ENCODE data around the gene TMEM247. TPM values are rescaled to one million over a fixed set of nuclear protein-coding genes. Genes with fewer than 3 reads are reported as not detected.

The TMEM247 gene
- total RNA-seq, 2 experiments from 2014 or later: not detected

GRCh38 chr2:46435796-46436360, 43.5 kb upstream of the TMEM247 start:
- Histone ChIP-seq H3K27me3 (ENCODE audit: control insufficient read depth in 1 of 2, insufficient read depth in 2 of 2, low read length in 2 of 2) (no peaks in the 10 kb centered on the region), H3K4me1 (ENCODE audit: insufficient read depth, low read length) (peaks cover 31% of the 10 kb centered on the region), H3K9me3 (ENCODE audit: control insufficient read depth in 1 of 2, insufficient read depth in 1 of 2, low read length in 2 of 2) (no peaks in the 10 kb centered on the region), H3K4me3 (ENCODE audit: low read length) (no peak overlapping the region), H3K27ac (ENCODE audit: low read depth in 1 of 2, low read length in 2 of 2) (no peak overlapping the region), H3K36me3 (ENCODE audit: insufficient read depth, low read length) (no peaks in the 10 kb centered on the region)
- Mint-ChIP-seq H3K27me3 (no peaks in the 10 kb centered on the region), H3K4me3 (no peak overlapping the region), H3K36me3 (ENCODE audit: low read depth) (no peaks in the 10 kb centered on the region), H3K9me3 (no peaks in the 10 kb centered on the region), H3K27ac (no peak overlapping the region), H3K4me1 (ENCODE audit: low read depth) (peaks cover 58% of the 10 kb centered on the region)
- DNase-seq: no peak
- ATAC-seq (ENCODE audit: poor library complexity): no peak
- ChIA-PET POLR2A (no interaction called here), CTCF (no interaction called here)
- intact Hi-C loops (cut with DNase I, micrococcal nuclease): no loop called here
- TF ChIP-seq CTCF (IDR thresholded peaks at IDR 0.05): no peak

- no peak for TF ChIP-seq CTCF (IDR thresholded peaks at IDR 0.05)
- H3K27ac ChIP-seq (ENCODE audit: low read depth in 1 of 2, low read length in 2 of 2): no peak overlapping the region
- Mint-ChIP-seq H3K4me1 (ENCODE audit: low read depth) (peaks cover 50% of the 10 kb centered on the region), H3K4me3 (no peak overlapping the region), H3K27ac (no peak overlapping the region), H3K27me3 (no peaks in the 10 kb centered on the region), H3K9me3 (no peaks in the 10 kb centered on the region), H3K36me3 (ENCODE audit: low read depth) (no peaks in the 10 kb centered on the region)
- no peaks in the 10 kb centered on the region for H3K36me3 ChIP-seq (ENCODE audit: insufficient read depth, low read length)
- CTCF ChIA-PET: no interaction called here
- DNase-seq (no peak), ATAC-seq (ENCODE audit: poor library complexity) (no peak)
- H3K27me3 ChIP-seq (ENCODE audit: control insufficient read depth in 1 of 2, insufficient read depth in 2 of 2, low read length in 2 of 2): no peaks in the 10 kb centered on the region
- intact Hi-C loops (cut with DNase I, micrococcal nuclease): no loop called here
- POLR2A ChIA-PET: no interaction called here
- H3K4me1 ChIP-seq (ENCODE audit: insufficient read depth, low read length): peaks cover 24% of the 10 kb centered on the region
- H3K9me3 ChIP-seq (ENCODE audit: control insufficient read depth in 1 of 2, insufficient read depth in 1 of 2, low read length in 2 of 2): no peaks in the 10 kb centered on the region
- no peak overlapping the region for H3K4me3 ChIP-seq (ENCODE audit: low read length)
Measured at GRCh38 chr2:46436800-46437199, 42.6 kb upstream of the TMEM247 start.

DNA sequence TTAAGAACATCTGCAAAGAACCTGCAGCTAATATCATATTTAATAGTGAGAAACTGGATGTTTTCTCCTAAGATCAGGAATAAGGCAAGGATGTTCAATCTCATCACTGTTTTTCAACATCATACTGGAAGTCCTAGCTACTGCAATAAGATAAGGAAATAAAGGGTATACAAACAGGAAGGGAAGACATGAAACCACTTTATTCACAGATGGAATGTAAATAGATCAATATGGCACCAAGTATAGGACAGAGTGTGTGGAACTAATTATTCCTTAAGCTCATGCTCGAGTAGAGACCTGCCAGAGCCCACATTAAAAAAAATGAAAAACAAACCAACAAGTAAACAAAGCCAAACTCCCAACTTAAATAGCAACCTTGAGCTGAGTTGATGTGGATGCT, 41.3 kb upstream of the TMEM247 start:
- Histone ChIP-seq H3K4me3 (ENCODE audit: low read length) (no peak overlapping the region), H3K4me1 (ENCODE audit: insufficient read depth, low read length) (peaks cover 20% of the 10 kb centered on the region), H3K27ac (ENCODE audit: low read depth in 1 of 2, low read length in 2 of 2) (no peak overlapping the region), H3K9me3 (ENCODE audit: control insufficient read depth in 1 of 2, insufficient read depth in 1 of 2, low read length in 2 of 2) (no peaks in the 10 kb centered on the region), H3K27me3 (ENCODE audit: control insufficient read depth in 1 of 2, insufficient read depth in 2 of 2, low read length in 2 of 2) (no peaks in the 10 kb centered on the region), H3K36me3 (ENCODE audit: insufficient read depth, low read length) (no peaks in the 10 kb centered on the region)
- Mint-ChIP-seq H3K27me3 (no peaks in the 10 kb centered on the region), H3K4me3 (no peak overlapping the region), H3K4me1 (ENCODE audit: low read depth) (peaks cover 37% of the 10 kb centered on the region), H3K36me3 (ENCODE audit: low read depth) (no peaks in the 10 kb centered on the region), H3K27ac (no peak overlapping the region), H3K9me3 (no peaks in the 10 kb centered on the region)
- intact Hi-C loops (cut with DNase I, micrococcal nuclease): no loop called here
- ChIA-PET CTCF (no interaction called here), POLR2A (interaction anchor here (0.6 kb wide), 1 partner anchor 177 kb away, joined by 3 read pairs; no protein-coding TSS in a partner anchor)
- ATAC-seq (ENCODE audit: poor library complexity) (no peak), DNase-seq (no peak)
- TF ChIP-seq CTCF (IDR thresholded peaks at IDR 0.05): no peak

Measured in CD4-positive, alpha-beta T cell (primary cell).